Activated naive CD8-positive, alpha-beta T cell treated with anti-CD3 and anti-CD28 coated beads, Interleukin-2, amount 10 ng/mL, durations not matched to agents 7 days and 5 days (primary cell): ENCODE results near the gene SCYL2. TPM values are rescaled to one million over a fixed set of nuclear protein-coding genes. Genes with fewer than 3 reads are reported as not detected.
"Not testable (repeated sequence)": the region's sequence is repeated elsewhere in the genome, so short reads cannot be mapped to it uniquely, and the experiment has no call there.

Experiments used
- ATAC-seq: fragments of 150-1000 bp; cut with Tn5 transposase; one replicate; pipeline ENCODE4 v1.10.0; 2021; ENCODE audit warnings: low read depth, moderate library complexity
- POLR2A ChIA-PET: fragments of 350-600 bp; sonication (Branson Sonifier 250); formaldehyde crosslinking; loops from one replicate; lab custom pipeline; 2021; ENCODE audit warnings: antibody characterized with exemption; lab: Charles Lee
- DNase-seq: peaks from one replicate; pipeline ENCODE4 v3.0.0; 2021
- H3K27ac Mint-ChIP-seq: one replicate; pipeline ENCODE4 v1.8.0; 2022; ENCODE audit warnings: mild to moderate bottlenecking, mixed read lengths
- H3K27me3 Mint-ChIP-seq: one replicate; pipeline ENCODE4 v1.8.0; 2022; ENCODE audit warnings: mild to moderate bottlenecking, moderate library complexity, mixed read lengths
- H3K36me3 Mint-ChIP-seq: one replicate; pipeline ENCODE4 v1.8.0; 2021; ENCODE audit warnings: mild to moderate bottlenecking, mixed read lengths
- H3K4me1 Mint-ChIP-seq: one replicate; pipeline ENCODE4 v1.8.0; 2021; ENCODE audit warnings: mixed read lengths
- H3K4me3 Mint-ChIP-seq: one replicate; pipeline ENCODE4 v1.8.0; 2022; ENCODE audit warnings: mild to moderate bottlenecking, moderate library complexity, mixed read lengths
- H3K9me3 Mint-ChIP-seq: one replicate; pipeline ENCODE4 v1.8.0; 2021; ENCODE audit warnings: mixed read lengths
- total RNA-seq, 2 experiments: library from RNA; stranded (reverse); gene quantifications; one replicate each; pipeline ENCODE4 v1.2.3, GENCODE V29; 2021

SCYL2 gene
- total RNA-seq, 2 experiments from 2014 or later, result 37.2 to 37.8 TPM

GRCh38 chr12:100247765-100248164 is 19.2 kb upstream of the SCYL2 start:
- ATAC-seq (no peak), DNase-seq (no peak)
- no peaks in the 10 kb centered on the region for H3K4me1 Mint-ChIP-seq
- no peaks in the 10 kb centered on the region for H3K27me3 Mint-ChIP-seq
- H3K9me3 Mint-ChIP-seq, result no peaks in the 10 kb centered on the region
- H3K4me3 Mint-ChIP-seq, result no peak overlapping the region
- H3K36me3 Mint-ChIP-seq, result no peaks in the 10 kb centered on the region
- no peak overlapping the region for H3K27ac Mint-ChIP-seq
- POLR2A ChIA-PET, result no interaction called here

- Mint-ChIP-seq H3K27ac (no peak overlapping the region), H3K4me3 (no peak overlapping the region)
These were observed 18.1 kb upstream of the SCYL2 start for GRCh38 chr12:100248886-100249285.

GRCh38 chr12:100249941-100250340 is 17.0 kb upstream of the SCYL2 start:
- Mint-ChIP-seq H3K27me3 (no peaks in the 10 kb centered on the region), H3K36me3 (peaks cover 1% of the 10 kb centered on the region), H3K9me3 (no peaks in the 10 kb centered on the region), H3K4me3 (no peak overlapping the region), H3K27ac (no peak overlapping the region), H3K4me1 (no peaks in the 10 kb centered on the region)
- no peak for ATAC-seq
- POLR2A ChIA-PET, result no interaction called here
- no peak for DNase-seq

More at GRCh38 chr12:100248886-100249285, 18.1 kb upstream of the SCYL2 start:
- Mint-ChIP-seq H3K9me3 (no peaks in the 10 kb centered on the region), H3K36me3 (no peaks in the 10 kb centered on the region), H3K27me3 (no peaks in the 10 kb centered on the region), H3K4me1 (no peaks in the 10 kb centered on the region)
- ATAC-seq, result no peak
- no peak for DNase-seq
- POLR2A ChIA-PET, result no interaction called here

GRCh38 chr12:100251917-100252316 is 15.1 kb upstream of the SCYL2 start:
- DNase-seq, result no peak
- Mint-ChIP-seq H3K27ac (no peak overlapping the region), H3K4me1 (no peaks in the 10 kb centered on the region), H3K27me3 (no peaks in the 10 kb centered on the region), H3K9me3 (no peaks in the 10 kb centered on the region), H3K4me3 (no peak overlapping the region), H3K36me3 (peaks cover 2% of the 10 kb centered on the region)
- POLR2A ChIA-PET, result no interaction called here
- ATAC-seq, result no peak

- ATAC-seq (no peak), DNase-seq (no peak)
- POLR2A ChIA-PET, result no interaction called here
- Mint-ChIP-seq H3K36me3 (peaks cover 6% of the 10 kb centered on the region), H3K4me3 (no peak overlapping the region), H3K27me3 (peaks cover 1% of the 10 kb centered on the region), H3K4me1 (peaks cover 6% of the 10 kb centered on the region), H3K9me3 (no peaks in the 10 kb centered on the region), H3K27ac (no peak overlapping the region)
These were observed 13.5 kb upstream of the SCYL2 start for GRCh38 chr12:100253437-100253836.

GRCh38 chr12:100254876-100255275 is 12.1 kb upstream of the SCYL2 start:
- DNase-seq (no peak), ATAC-seq (no peak)
- Mint-ChIP-seq H3K9me3 (no peaks in the 10 kb centered on the region), H3K27ac (no peak overlapping the region), H3K4me3 (no peak overlapping the region), H3K4me1 (peaks cover 6% of the 10 kb centered on the region), H3K27me3 (peaks cover 1% of the 10 kb centered on the region), H3K36me3 (peaks cover 6% of the 10 kb centered on the region)
- POLR2A ChIA-PET, result no interaction called here

- ATAC-seq (no peak), DNase-seq (no peak)
- H3K9me3 Mint-ChIP-seq, result no peaks in the 10 kb centered on the region
- H3K27ac Mint-ChIP-seq, result no peak overlapping the region
- POLR2A ChIA-PET, result no interaction called here
- peaks cover 6% of the 10 kb centered on the region for H3K36me3 Mint-ChIP-seq
- peaks cover 1% of the 10 kb centered on the region for H3K27me3 Mint-ChIP-seq
- H3K4me1 Mint-ChIP-seq, result peaks cover 6% of the 10 kb centered on the region
- H3K4me3 Mint-ChIP-seq, result no peak overlapping the region
These were observed 8.8 kb upstream of the SCYL2 start for GRCh38 chr12:100258127-100258526.

GRCh38 chr12:100263131-100263530 is 3.8 kb upstream of the SCYL2 start:
- POLR2A ChIA-PET, result no interaction called here
- H3K4me1 Mint-ChIP-seq, result peaks cover 5% of the 10 kb centered on the region
- DNase-seq (no peak), ATAC-seq (no peak)
- peaks cover under 1% of the 10 kb centered on the region for H3K27me3 Mint-ChIP-seq
- no peak overlapping the region for H3K27ac Mint-ChIP-seq
- peaks cover 2% of the 10 kb centered on the region for H3K36me3 Mint-ChIP-seq
- H3K4me3 Mint-ChIP-seq, result no peak overlapping the region
- no peaks in the 10 kb centered on the region for H3K9me3 Mint-ChIP-seq

GRCh38 chr12:100265107-100265506 is 1.9 kb upstream of the SCYL2 start:
- H3K27me3 Mint-ChIP-seq, DNase-seq, H3K9me3 Mint-ChIP-seq, H3K4me3 Mint-ChIP-seq, ATAC-seq, POLR2A ChIA-PET, H3K36me3 Mint-ChIP-seq, H3K27ac Mint-ChIP-seq: not testable (repeated sequence)
- H3K4me1 Mint-ChIP-seq, result peaks cover 14% of the 10 kb centered on the region

GRCh38 chr12:100265732-100266584 is 1.0 kb upstream of the SCYL2 start:
- ATAC-seq (no peak), DNase-seq (no peak)
- no peaks in the 10 kb centered on the region for H3K36me3 Mint-ChIP-seq
- peak overlapping the region; percentile 91 for H3K4me3 Mint-ChIP-seq
- H3K4me1 Mint-ChIP-seq, result peaks cover 16% of the 10 kb centered on the region
- H3K27me3 Mint-ChIP-seq, result no peaks in the 10 kb centered on the region
- peak overlapping the region; percentile 97 for H3K27ac Mint-ChIP-seq
- POLR2A ChIA-PET, result interaction anchor here (0.9 to 2.8 kb wide), 3 partner anchors 11 to 65 kb away, joined by 3 to 26 read pairs (median 5); partner anchors contain the start of gene ACTR6
- H3K9me3 Mint-ChIP-seq, result no peaks in the 10 kb centered on the region

- no peaks in the 10 kb centered on the region for H3K36me3 Mint-ChIP-seq
- no peaks in the 10 kb centered on the region for H3K9me3 Mint-ChIP-seq
- peak overlapping the region; percentile 91 for H3K4me3 Mint-ChIP-seq
- POLR2A ChIA-PET, result interaction anchor here (0.5 to 2.8 kb wide), 6 partner anchors 10 to 155 kb away, joined by 3 to 26 read pairs (median 4); partner anchors contain the start of gene ACTR6
- peak; percentile 87 for ATAC-seq
- H3K4me1 Mint-ChIP-seq, result peaks cover 17% of the 10 kb centered on the region
- no peak for DNase-seq
- peak overlapping the region; percentile 97 for H3K27ac Mint-ChIP-seq
- H3K27me3 Mint-ChIP-seq, result no peaks in the 10 kb centered on the region
These were observed 467 bp upstream of the SCYL2 start for GRCh38 chr12:100266585-100266834.

GRCh38 chr12:100267603-100268281 is 765 bp downstream of the SCYL2 start:
- Mint-ChIP-seq H3K36me3 (peaks cover under 1% of the 10 kb centered on the region), H3K4me3 (peak overlapping the region; percentile 91), H3K4me1 (peaks cover 21% of the 10 kb centered on the region), H3K27me3 (no peaks in the 10 kb centered on the region), H3K9me3 (no peaks in the 10 kb centered on the region), H3K27ac (peak overlapping the region; percentile 97)
- POLR2A ChIA-PET, result interaction anchor here (1.0 to 2.8 kb wide), 5 partner anchors 9 to 129 kb away, joined by 3 to 26 read pairs (median 3); partner anchors contain the start of gene ACTR6
- ATAC-seq (peak; percentile 2), DNase-seq (no peak)

- peaks cover 5% of the 10 kb centered on the region for H3K36me3 Mint-ChIP-seq
- no peaks in the 10 kb centered on the region for H3K9me3 Mint-ChIP-seq
- peak overlapping the region; percentile 91 for H3K4me3 Mint-ChIP-seq
- H3K27ac Mint-ChIP-seq, result peak overlapping the region; percentile 62
- DNase-seq, result no peak
- POLR2A ChIA-PET, result no interaction called here
- no peaks in the 10 kb centered on the region for H3K27me3 Mint-ChIP-seq
- no peak for ATAC-seq
- peaks cover 27% of the 10 kb centered on the region for H3K4me1 Mint-ChIP-seq
These were observed 2.0 kb downstream of the SCYL2 start for GRCh38 chr12:100268835-100269564.
